ENCODE data around the gene SPTBN1.

DNA sequence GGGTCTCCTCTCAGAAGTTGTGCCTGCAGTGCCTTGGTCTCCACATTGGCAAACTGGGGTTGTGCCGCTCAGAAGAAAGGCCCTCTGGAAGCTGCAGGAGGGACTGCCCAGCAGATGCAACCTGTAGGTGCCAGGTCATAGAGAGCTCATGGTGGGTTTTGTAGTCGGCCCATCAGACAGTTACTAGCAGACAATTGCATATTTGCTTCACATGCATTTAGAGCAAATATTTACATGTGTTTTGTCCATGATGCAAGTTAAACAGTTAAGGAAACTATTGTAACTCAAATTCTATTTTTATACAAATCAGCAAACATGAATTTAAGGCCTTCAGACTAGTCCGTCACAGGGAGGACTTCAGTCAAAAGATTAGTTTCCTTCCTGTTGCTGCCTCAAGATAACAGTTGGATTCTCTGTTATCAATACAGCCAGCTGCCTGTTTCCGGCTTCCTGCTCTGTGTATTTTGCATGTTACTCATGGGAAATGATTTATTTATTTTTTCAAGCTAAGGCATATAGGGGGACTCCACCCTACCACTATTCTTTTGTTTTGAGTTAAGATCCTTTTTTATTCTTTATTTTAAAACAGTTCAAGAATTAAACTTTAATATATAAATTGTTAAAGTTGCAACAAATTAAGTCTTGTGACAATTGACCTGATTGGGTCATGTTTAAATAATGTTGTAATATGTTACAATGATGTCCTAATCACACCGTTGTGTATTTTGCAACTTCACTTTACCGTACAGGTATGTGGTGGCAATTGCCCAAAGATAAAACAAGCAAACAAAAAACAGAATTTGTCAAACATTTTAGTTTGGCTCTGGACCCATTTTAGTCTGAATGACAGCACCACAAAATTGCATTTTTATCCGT lies 133.5 kb downstream of the SPTBN1 start:
- TF ChIP-seq, protein P1, sequence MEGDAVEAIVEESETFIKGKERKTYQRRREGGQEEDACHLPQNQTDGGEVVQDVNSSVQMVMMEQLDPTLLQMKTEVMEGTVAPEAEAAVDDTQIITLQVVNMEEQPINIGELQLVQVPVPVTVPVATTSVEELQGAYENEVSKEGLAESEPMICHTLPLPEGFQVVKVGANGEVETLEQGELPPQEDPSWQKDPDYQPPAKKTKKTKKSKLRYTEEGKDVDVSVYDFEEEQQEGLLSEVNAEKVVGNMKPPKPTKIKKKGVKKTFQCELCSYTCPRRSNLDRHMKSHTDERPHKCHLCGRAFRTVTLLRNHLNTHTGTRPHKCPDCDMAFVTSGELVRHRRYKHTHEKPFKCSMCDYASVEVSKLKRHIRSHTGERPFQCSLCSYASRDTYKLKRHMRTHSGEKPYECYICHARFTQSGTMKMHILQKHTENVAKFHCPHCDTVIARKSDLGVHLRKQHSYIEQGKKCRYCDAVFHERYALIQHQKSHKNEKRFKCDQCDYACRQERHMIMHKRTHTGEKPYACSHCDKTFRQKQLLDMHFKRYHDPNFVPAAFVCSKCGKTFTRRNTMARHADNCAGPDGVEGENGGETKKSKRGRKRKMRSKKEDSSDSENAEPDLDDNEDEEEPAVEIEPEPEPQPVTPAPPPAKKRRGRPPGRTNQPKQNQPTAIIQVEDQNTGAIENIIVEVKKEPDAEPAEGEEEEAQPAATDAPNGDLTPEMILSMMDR (IDR thresholded peaks at IDR 0.05; ENCODE audit: low read length) = no peak
- TF ChIP-seq EZH2 (IDR thresholded peaks at IDR 0.05; ENCODE audit: borderline replicate concordance, low read length) = no peak

Data from OCI-LY1 (cell line).